Muscle layer of colon (tissue), 2 donors: ENCODE results near the gene DDX50.
"Not testable (repeated sequence)": the region's sequence is repeated elsewhere in the genome, so short reads cannot be mapped to it uniquely, and the experiment has no call there.

Source experiments
- H3K27ac ChIP-seq: one replicate; pipeline ENCODE4 v1.7.0; 2013; ENCODE audit warnings: low read depth, mild to moderate bottlenecking, low read length, moderate library complexity
- H3K27me3 ChIP-seq, 2 donors: one replicate each; pipeline ENCODE4 v1.7.0; 2013; ENCODE audit warnings: low read length in 2 of 2, mild to moderate bottlenecking in 2 of 2; ENCODE audit not compliant: insufficient read depth in 2 of 2, control insufficient read depth in 1 of 2
- H3K36me3 ChIP-seq: one replicate; pipeline ENCODE4 v1.7.0; 2013; ENCODE audit warnings: mild to moderate bottlenecking, low read length; ENCODE audit not compliant: insufficient read depth
- H3K4me1 ChIP-seq: one replicate; pipeline ENCODE4 v1.7.0; 2013; ENCODE audit warnings: mild to moderate bottlenecking, low read length; ENCODE audit not compliant: insufficient read depth
- H3K4me3 ChIP-seq, 2 donors: one replicate each; pipeline ENCODE4 v1.7.0; 2013; ENCODE audit warnings: low read length in 2 of 2, low read depth in 1 of 2, mild to moderate bottlenecking in 1 of 2, moderate library complexity in 1 of 2
- H3K9ac ChIP-seq: one replicate; pipeline ENCODE4 v1.7.0; 2013; ENCODE audit warnings: low read length
- H3K9me3 ChIP-seq: one replicate; pipeline ENCODE4 v1.7.0; 2013; ENCODE audit warnings: mild to moderate bottlenecking, low read length
- donor health status: abdominal sarcoma.
- donor health status: Adenocarcinoma of cecum.

Gene DDX50

GRCh38 chr10:68924593-68924992 lies 23.5 kb downstream of the DDX50 start:
- Histone ChIP-seq H3K27me3 (no peaks in the 10 kb centered on the region), H3K9me3 (no peaks in the 10 kb centered on the region), H3K36me3 (peaks cover 7% of the 10 kb centered on the region), H3K4me3 (no peak overlapping the region), H3K9ac (no peak overlapping the region), H3K4me1 (no peaks in the 10 kb centered on the region), H3K27ac (no peak overlapping the region)

- peaks cover 4% of the 10 kb centered on the region for H3K36me3 ChIP-seq
- H3K9me3 ChIP-seq, result no peaks in the 10 kb centered on the region
- no peak overlapping the region for H3K27ac ChIP-seq
- no peaks in the 10 kb centered on the region for H3K4me1 ChIP-seq
- H3K27me3 ChIP-seq, result no peaks in the 10 kb centered on the region
- H3K4me3 ChIP-seq, result no peak overlapping the region
- H3K9ac ChIP-seq, result no peak overlapping the region
Measured at GRCh38 chr10:68925489-68925888, 24.4 kb downstream of the DDX50 start.

- not testable (repeated sequence) for H3K27me3 ChIP-seq, H3K9me3 ChIP-seq, H3K4me3 ChIP-seq, H3K36me3 ChIP-seq, H3K4me1 ChIP-seq, H3K27ac ChIP-seq, H3K9ac ChIP-seq
Measured at GRCh38 chr10:68929157-68929556, 28.0 kb downstream of the DDX50 start.

- H3K27ac ChIP-seq, H3K27me3 ChIP-seq, H3K9ac ChIP-seq, H3K4me1 ChIP-seq, H3K9me3 ChIP-seq, H3K36me3 ChIP-seq, H3K4me3 ChIP-seq: not testable (repeated sequence)
Measured at GRCh38 chr10:68929888-68930287, 28.8 kb downstream of the DDX50 start.

- H3K27ac ChIP-seq, H3K9me3 ChIP-seq, H3K4me3 ChIP-seq, H3K9ac ChIP-seq, H3K4me1 ChIP-seq, H3K27me3 ChIP-seq: not testable (repeated sequence)
- H3K36me3 ChIP-seq, result peaks cover 13% of the 10 kb centered on the region
Measured at GRCh38 chr10:68932860-68933259, 31.7 kb downstream of the DDX50 start.

GRCh38 chr10:68934994-68935393 lies 33.9 kb downstream of the DDX50 start:
- Histone ChIP-seq H3K27me3 (no peaks in the 10 kb centered on the region), H3K9me3 (no peaks in the 10 kb centered on the region), H3K4me1 (no peaks in the 10 kb centered on the region), H3K36me3 (peaks cover 22% of the 10 kb centered on the region), H3K9ac (no peak overlapping the region), H3K4me3 (no peak overlapping the region), H3K27ac (no peak overlapping the region)

GRCh38 chr10:68938117-68938516 lies 37.0 kb downstream of the DDX50 start:
- Histone ChIP-seq H3K9ac (no peak overlapping the region), H3K27ac (no peak overlapping the region), H3K36me3 (peaks cover 18% of the 10 kb centered on the region), H3K27me3 (no peaks in the 10 kb centered on the region), H3K4me3 (no peak overlapping the region), H3K9me3 (no peaks in the 10 kb centered on the region), H3K4me1 (no peaks in the 10 kb centered on the region)

- no peak overlapping the region for H3K27ac ChIP-seq
- H3K4me1 ChIP-seq, result no peaks in the 10 kb centered on the region
- H3K4me3 ChIP-seq, result no peak overlapping the region
- no peak overlapping the region for H3K9ac ChIP-seq
- no peaks in the 10 kb centered on the region for H3K9me3 ChIP-seq
- no peaks in the 10 kb centered on the region for H3K27me3 ChIP-seq
- H3K36me3 ChIP-seq, result peaks cover 18% of the 10 kb centered on the region
Measured at GRCh38 chr10:68938884-68939283, 37.8 kb downstream of the DDX50 start.

GRCh38 chr10:68940917-68941316 lies 39.8 kb downstream of the DDX50 start:
- not testable (repeated sequence) for H3K9ac ChIP-seq, H3K9me3 ChIP-seq, H3K27me3 ChIP-seq, H3K4me1 ChIP-seq, H3K27ac ChIP-seq, H3K4me3 ChIP-seq
- H3K36me3 ChIP-seq, result peaks cover 18% of the 10 kb centered on the region

GRCh38 chr10:68950598-68950997 lies 49.5 kb downstream of the DDX50 start:
- Histone ChIP-seq H3K4me1 (no peaks in the 10 kb centered on the region), H3K9me3 (no peaks in the 10 kb centered on the region), H3K4me3 (no peak overlapping the region), H3K36me3 (peaks cover 28% of the 10 kb centered on the region), H3K27ac (no peak overlapping the region), H3K27me3 (no peaks in the 10 kb centered on the region), H3K9ac (no peak overlapping the region)

GRCh38 chr10:68954904-68955303 lies 53.8 kb downstream of the DDX50 start:
- H3K36me3 ChIP-seq, result peaks cover 6% of the 10 kb centered on the region
- no peak overlapping the region for H3K9ac ChIP-seq
- H3K4me3 ChIP-seq, result no peak overlapping the region
- no peaks in the 10 kb centered on the region for H3K9me3 ChIP-seq
- H3K27me3 ChIP-seq, result no peaks in the 10 kb centered on the region
- no peak overlapping the region for H3K27ac ChIP-seq
- peaks cover 11% of the 10 kb centered on the region for H3K4me1 ChIP-seq

GRCh38 chr10:68955355-68955831 lies 54.3 kb downstream of the DDX50 start:
- Histone ChIP-seq H3K27ac (peak overlapping the region; percentile 89), H3K36me3 (peaks cover 5% of the 10 kb centered on the region), H3K4me1 (peaks cover 11% of the 10 kb centered on the region), H3K4me3 (peak overlapping the region; percentile 84 to 89), H3K9ac (peak overlapping the region; percentile 76), H3K9me3 (no peaks in the 10 kb centered on the region), H3K27me3 (no peaks in the 10 kb centered on the region)
